ENCODE results near the gene ADGRD1.

GRCh38 chr12:131032082-131032750 lies 78.5 kb downstream of the ADGRD1 start:
- TF ChIP-seq POLR2AphosphoS5 (IDR thresholded peaks at IDR 0.05; ENCODE audit: low read depth, low read length) = no peak
- TF ChIP-seq TAF1 (IDR thresholded peaks at IDR 0.05; ENCODE audit: low read depth, low read length) = no peak
- TF ChIP-seq POLR2A (IDR thresholded peaks at IDR 0.05; ENCODE audit: low read depth, low read length) = no peak
